ENCODE data around the gene MEGF8. TPM values are rescaled to one million over a fixed set of nuclear protein-coding genes. Genes with fewer than 3 reads are reported as not detected.

Gene MEGF8
- total RNA-seq, 2 donors from 2014 or later, result 9.9 to 24.1 TPM

DNA sequence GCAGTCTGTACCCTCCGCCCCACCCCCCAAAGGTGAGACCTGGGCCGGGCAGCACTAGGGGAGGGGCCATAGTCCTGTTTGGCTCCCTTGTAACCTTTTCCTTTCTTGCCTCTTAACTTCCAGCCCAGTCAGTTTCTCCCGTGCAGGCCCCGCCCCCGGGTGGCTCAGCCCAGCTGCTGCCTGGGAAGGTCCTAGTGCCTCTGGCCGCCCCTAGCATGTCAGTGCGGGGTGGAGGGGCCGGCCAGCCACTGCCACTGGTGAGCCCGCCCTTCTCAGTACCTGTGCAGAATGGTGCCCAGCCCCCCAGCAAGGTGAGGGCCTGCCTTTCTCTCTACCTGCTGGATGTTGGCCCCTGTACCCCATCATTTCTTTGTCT lies 34.0 kb upstream of the MEGF8 start:
- intact Hi-C loops (cut with DNase I), result loop anchor here (5.0 kb wide), 1 partner anchor 44 kb away; no protein-coding TSS in a partner anchor
- ATAC-seq (no peak), DNase-seq (no peak)
- H3K27ac ChIP-seq, result no peak overlapping the region
- H3K36me3 ChIP-seq (replicated peaks in 1 of 2; ENCODE audit: insufficient read depth in 1 of 2, low read depth in 2 of 2), result peaks cover 17 to 30% of the 10 kb centered on the region in 2 donors
- 74 to 75% methylated on average over 9 of the region's 9 CpGs for WGBS, 2 donors
- H3K9me3 ChIP-seq, result no peaks in the 10 kb centered on the region
- TF ChIP-seq POLR2A (IDR thresholded peaks at IDR 0.05), result no peak
- peaks cover 5% of the 10 kb centered on the region for H3K4me1 ChIP-seq
- H3K27me3 ChIP-seq, result no peaks in the 10 kb centered on the region
- no peak overlapping the region for H3K4me3 ChIP-seq

DNA sequence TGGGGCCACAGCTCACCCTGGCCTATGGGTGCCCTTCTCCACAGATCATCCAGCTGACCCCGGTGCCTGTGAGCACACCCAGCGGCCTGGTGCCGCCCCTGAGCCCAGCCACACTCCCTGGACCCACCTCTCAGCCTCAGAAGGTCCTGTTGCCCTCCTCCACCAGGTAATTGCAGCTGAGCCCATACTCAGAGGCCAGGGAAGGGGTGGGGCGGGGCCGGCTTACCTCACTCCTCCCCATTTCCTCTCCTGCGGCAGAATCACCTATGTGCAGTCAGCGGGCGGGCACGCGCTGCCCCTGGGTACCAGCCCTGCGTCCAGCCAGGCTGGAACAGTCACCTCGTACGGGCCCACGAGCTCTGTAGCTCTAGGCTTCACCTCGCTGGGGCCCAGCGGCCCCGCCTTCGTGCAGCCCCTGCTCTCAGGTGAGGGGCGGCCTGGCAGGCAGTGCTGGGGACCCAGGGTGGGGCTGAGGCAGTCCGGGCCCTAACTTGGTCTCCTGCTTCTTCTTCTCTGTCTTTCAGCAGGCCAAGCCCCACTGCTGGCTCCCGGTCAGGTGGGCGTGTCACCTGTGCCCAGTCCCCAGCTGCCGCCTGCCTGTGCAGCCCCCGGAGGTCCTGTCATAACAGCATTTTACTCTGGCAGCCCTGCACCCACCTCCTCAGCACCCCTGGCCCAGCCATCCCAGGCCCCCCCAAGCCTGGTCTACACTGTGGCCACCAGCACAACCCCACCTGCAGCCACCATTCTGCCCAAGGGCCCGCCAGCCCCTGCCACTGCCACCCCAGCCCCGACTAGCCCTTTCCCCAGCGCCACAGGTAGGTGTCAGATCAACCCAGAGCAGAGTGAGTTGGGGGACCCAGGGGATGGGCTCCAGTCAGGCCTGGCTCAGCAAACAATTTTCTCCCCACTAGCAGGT lies 33.1 kb upstream of the MEGF8 start:
- no peak overlapping the region for H3K27ac ChIP-seq
- H3K4me1 ChIP-seq, result no peaks in the 10 kb centered on the region
- TF ChIP-seq, protein P1, sequence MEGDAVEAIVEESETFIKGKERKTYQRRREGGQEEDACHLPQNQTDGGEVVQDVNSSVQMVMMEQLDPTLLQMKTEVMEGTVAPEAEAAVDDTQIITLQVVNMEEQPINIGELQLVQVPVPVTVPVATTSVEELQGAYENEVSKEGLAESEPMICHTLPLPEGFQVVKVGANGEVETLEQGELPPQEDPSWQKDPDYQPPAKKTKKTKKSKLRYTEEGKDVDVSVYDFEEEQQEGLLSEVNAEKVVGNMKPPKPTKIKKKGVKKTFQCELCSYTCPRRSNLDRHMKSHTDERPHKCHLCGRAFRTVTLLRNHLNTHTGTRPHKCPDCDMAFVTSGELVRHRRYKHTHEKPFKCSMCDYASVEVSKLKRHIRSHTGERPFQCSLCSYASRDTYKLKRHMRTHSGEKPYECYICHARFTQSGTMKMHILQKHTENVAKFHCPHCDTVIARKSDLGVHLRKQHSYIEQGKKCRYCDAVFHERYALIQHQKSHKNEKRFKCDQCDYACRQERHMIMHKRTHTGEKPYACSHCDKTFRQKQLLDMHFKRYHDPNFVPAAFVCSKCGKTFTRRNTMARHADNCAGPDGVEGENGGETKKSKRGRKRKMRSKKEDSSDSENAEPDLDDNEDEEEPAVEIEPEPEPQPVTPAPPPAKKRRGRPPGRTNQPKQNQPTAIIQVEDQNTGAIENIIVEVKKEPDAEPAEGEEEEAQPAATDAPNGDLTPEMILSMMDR (IDR thresholded peaks at IDR 0.05), result no peak
- TF ChIP-seq POLR2A (IDR thresholded peaks at IDR 0.05), result no peak
- H3K4me3 ChIP-seq, result no peak overlapping the region
- H3K27me3 ChIP-seq, result no peaks in the 10 kb centered on the region
- peaks cover 17 to 28% of the 10 kb centered on the region in 2 donors for H3K36me3 ChIP-seq (replicated peaks in 1 of 2; ENCODE audit: insufficient read depth in 1 of 2, low read depth in 2 of 2)
- 91 to 92% methylated on average over 11 to 27 of the region's 27 CpGs for WGBS, 2 donors
- DNase-seq (peak in 1 of 4 donors; percentile 12), ATAC-seq (no peak)
- H3K9me3 ChIP-seq, result no peaks in the 10 kb centered on the region
- intact Hi-C loops (cut with DNase I), result loop anchor here (5.0 kb wide), 1 partner anchor 45 kb away; no protein-coding TSS in a partner anchor

DNA sequence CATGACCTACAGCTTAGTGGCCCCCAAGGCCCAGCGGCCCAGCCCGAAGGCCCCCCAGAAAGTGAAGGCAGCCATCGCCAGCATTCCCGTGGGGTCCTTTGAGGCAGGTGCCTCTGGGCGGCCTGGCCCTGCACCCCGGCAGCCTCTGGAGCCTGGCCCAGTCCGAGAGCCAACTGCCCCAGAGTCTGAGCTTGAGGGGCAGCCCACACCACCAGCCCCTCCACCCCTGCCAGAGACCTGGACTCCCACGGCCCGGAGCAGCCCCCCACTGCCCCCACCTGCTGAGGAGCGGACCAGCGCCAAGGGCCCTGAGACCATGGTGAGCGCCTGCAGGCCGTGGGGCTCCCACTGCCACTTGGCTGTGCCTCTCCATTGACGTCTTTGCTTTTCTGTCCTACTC lies 32.5 kb upstream of the MEGF8 start:
- DNase-seq (no peak), ATAC-seq (no peak)
- Histone ChIP-seq H3K27ac (no peak overlapping the region), H3K36me3 (replicated peaks in 1 of 2; ENCODE audit: insufficient read depth in 1 of 2, low read depth in 2 of 2) (peaks cover 17 to 24% of the 10 kb centered on the region in 2 donors), H3K4me3 (no peak overlapping the region), H3K4me1 (no peaks in the 10 kb centered on the region), H3K27me3 (no peaks in the 10 kb centered on the region), H3K9me3 (no peaks in the 10 kb centered on the region)
- no peak for TF ChIP-seq POLR2A (IDR thresholded peaks at IDR 0.05)
- TF ChIP-seq, protein P1 (IDR thresholded peaks at IDR 0.05), result no peak
- WGBS, 2 donors, result 86 to 90% methylated on average over 7 to 10 of the region's 14 CpGs
- intact Hi-C loops (cut with DNase I), result loop anchor here (5.0 kb wide), 1 partner anchor 46 kb away; no protein-coding TSS in a partner anchor

DNA sequence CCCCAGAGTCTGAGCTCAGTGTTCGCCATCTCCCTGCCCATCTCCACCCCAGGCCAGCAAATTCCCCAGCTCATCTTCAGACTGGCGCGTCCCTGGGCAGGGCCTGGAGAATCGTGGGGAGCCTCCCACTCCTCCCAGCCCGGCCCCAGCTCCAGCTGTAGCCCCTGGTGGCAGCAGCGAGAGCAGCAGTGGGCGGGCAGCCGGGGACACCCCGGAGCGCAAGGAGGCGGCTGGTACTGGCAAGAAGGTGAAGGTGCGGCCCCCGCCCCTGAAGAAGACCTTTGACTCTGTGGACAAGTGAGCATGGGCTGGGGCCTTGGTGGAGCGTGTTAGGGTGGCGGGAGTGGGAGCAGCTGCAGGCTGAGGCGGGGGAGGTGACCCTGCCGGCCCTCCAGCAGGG lies 31.9 kb upstream of the MEGF8 start:
- DNase-seq (no peak), ATAC-seq (no peak)
- Histone ChIP-seq H3K27me3 (no peaks in the 10 kb centered on the region), H3K27ac (no peak overlapping the region), H3K4me3 (no peak overlapping the region), H3K9me3 (no peaks in the 10 kb centered on the region), H3K4me1 (no peaks in the 10 kb centered on the region), H3K36me3 (replicated peaks in 1 of 2; ENCODE audit: insufficient read depth in 1 of 2, low read depth in 2 of 2) (peaks cover 17 to 24% of the 10 kb centered on the region in 2 donors)
- TF ChIP-seq POLR2A (IDR thresholded peaks at IDR 0.05), result no peak
- TF ChIP-seq, protein P1 (IDR thresholded peaks at IDR 0.05), result no peak
- intact Hi-C loops (cut with DNase I), result loop anchor here (5.0 kb wide), 1 partner anchor 46 kb away; no protein-coding TSS in a partner anchor
- WGBS, 2 donors, result 81 to 86% methylated on average over 5 to 13 of the region's 17 CpGs

DNA sequence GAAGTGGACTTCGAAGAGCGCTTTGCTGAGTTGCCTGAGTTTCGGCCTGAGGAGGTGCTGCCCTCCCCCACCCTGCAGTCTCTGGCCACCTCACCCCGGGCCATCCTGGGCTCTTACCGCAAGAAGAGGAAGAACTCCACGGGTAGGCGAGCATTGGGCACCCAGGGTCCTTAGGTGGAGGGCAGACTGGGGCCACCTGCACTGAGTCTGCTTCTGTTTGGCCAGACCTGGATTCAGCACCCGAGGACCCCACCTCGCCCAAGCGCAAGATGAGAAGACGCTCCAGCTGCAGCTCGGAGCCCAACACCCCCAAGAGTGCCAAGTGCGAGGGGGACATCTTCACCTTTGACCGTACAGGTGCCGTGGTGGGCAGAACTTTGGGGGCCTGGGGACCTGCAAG lies 31.5 kb upstream of the MEGF8 start:
- no peak for ATAC-seq
- TF ChIP-seq, protein P1 (IDR thresholded peaks at IDR 0.05), result no peak
- no peak for TF ChIP-seq POLR2A (IDR thresholded peaks at IDR 0.05)
- no peaks in the 10 kb centered on the region for H3K27me3 ChIP-seq
- no peaks in the 10 kb centered on the region for H3K9me3 ChIP-seq
- DNase-seq, result peak in 1 of 4 donors; percentile 14
- no peak overlapping the region for H3K27ac ChIP-seq
- H3K4me3 ChIP-seq, result no peak overlapping the region
- intact Hi-C loops (cut with DNase I), result loop anchor here (5.0 kb wide), 1 partner anchor 47 kb away; no protein-coding TSS in a partner anchor
- H3K36me3 ChIP-seq (replicated peaks in 1 of 2; ENCODE audit: insufficient read depth in 1 of 2, low read depth in 2 of 2), result peaks cover 14 to 24% of the 10 kb centered on the region in 2 donors
- no peaks in the 10 kb centered on the region for H3K4me1 ChIP-seq
- WGBS, 2 donors, result 89 to 100% methylated on average over 7 to 15 of the region's 15 CpGs
